Stimulated activated CD8-positive, alpha-beta memory T cell treated with anti-CD3 and anti-CD28 coated beads, Interleukin-15, amount 100 ng/mL, for 1 hour (primary cell): ENCODE data around the gene RC3H2.
"Not testable (repeated sequence)": the region's sequence is repeated elsewhere in the genome, so short reads cannot be mapped to it uniquely, and the experiment has no call there.

Experiments
- DNase-seq: peaks from one replicate; pipeline ENCODE4 v3.0.0-alpha.2; 2020; ENCODE audit warnings: low read depth

The RC3H2 gene

GRCh38 chr9:122841501-122841900 lies 63.7 kb downstream of the RC3H2 start:
- no peak for DNase-seq

GRCh38 chr9:122838441-122838840 lies 66.7 kb downstream of the RC3H2 start:
- not testable (repeated sequence) for DNase-seq

- no peak for DNase-seq
These were observed 67.8 kb downstream of the RC3H2 start for GRCh38 chr9:122837266-122837850.

GRCh38 chr9:122835313-122835731 lies 69.8 kb downstream of the RC3H2 start:
- DNase-seq = no peak

DNA sequence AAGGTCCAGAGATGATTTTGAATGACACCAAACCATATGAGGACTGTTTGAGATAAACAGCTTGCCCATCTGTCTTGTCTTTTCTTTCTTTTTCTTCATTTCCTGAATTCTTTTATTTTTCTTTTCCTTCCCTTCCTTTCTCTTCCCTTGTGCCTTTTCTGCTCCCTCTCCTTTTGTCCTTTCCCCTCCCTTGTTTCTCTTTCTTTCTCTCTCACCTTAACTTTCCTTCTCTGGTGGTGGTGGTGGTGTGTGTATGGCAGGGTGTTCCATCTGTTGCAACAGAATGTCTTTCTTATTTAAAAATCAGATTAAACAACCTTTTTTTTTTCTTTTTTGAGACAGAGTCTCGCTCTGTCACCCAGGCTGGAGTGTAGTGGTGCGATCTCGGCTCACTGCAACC lies 73.0 kb downstream of the RC3H2 start:
- no peak for DNase-seq

DNA sequence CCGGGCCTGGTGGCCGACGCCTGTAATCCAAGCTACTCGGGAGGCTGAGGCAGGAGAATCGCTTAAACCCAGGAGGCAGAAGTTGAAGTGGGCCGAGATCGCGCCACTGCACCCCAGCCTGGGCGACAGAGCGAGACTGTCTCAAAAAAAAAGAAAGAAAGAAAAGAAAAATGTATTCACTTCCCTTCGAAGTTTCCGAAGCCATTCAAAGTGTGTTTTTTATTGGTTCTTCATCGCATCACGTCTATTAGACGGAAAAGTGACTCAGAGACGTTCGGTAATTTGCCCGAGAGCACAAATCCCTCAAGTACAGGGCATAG lies 76.2 kb downstream of the RC3H2 start:
- DNase-seq = not testable (repeated sequence)

DNA sequence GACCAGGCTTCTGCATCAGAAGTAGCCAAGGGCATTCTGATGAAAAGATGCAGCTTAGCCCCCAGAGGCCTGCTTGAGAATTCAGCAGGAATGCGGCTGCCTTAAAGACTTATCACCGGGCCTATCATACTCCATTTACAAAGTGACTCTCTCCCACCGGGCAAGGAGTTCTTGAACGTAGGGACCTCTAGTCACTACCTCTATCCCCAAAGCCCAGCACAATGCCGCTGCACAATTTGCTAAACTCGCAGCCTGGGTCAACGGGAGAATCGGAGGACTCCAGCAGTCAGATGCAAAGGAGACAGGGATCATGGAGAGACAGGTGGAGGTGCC lies 77.4 kb downstream of the RC3H2 start:
- no peak for DNase-seq

DNA sequence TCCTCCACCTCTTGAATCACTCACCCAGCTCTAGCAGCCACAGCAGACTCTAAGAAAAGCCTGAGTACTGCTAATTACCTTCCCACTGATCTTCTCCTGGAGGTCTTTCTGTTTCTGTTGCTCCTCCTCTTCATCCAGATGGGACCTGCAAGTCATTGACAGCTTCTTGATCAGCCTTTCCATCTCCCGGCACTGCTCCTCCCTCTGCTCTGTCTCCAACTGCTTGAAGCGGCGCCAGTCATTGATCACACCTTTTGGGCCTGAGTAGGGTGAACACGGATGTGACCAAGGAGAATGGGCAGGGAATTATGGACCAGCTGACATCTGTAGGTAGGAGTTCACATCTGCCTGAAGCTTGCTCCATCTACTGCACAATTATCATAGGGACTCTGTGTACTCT lies 82.2 kb downstream of the RC3H2 start:
- DNase-seq = no peak

- DNase-seq = no peak
These were observed 83.1 kb downstream of the RC3H2 start for GRCh38 chr9:122822056-122822455.

DNA sequence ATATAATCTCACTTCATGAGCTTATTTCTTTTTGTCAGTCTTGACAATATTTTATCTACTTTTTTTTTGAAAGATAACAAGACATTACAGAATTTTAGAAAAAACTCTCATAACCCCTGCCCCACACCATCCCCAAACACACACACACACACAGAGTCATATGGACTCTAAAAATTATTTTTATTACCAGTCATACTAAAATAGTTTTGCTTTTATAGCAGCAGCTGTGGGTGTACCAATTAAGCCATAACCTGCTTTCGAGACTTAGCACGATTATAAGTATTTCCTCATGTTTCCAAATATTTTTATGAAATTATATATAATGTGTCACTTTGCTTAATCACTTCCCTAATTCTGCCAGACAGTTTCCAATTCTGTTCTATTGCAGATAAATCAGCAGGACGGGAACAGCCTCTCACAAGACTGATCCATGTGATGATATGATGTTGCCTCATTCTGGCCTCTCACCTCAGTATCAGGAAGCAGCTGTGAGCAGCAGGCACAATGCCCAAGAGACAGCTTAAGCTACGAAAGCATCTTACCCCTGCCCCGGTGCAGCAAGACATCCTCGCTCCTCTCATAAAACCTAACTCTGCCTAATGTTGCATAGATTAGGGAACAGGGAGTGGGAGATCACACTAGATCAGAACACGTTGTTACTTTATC lies 83.7 kb downstream of the RC3H2 start:
- no peak for DNase-seq

DNA sequence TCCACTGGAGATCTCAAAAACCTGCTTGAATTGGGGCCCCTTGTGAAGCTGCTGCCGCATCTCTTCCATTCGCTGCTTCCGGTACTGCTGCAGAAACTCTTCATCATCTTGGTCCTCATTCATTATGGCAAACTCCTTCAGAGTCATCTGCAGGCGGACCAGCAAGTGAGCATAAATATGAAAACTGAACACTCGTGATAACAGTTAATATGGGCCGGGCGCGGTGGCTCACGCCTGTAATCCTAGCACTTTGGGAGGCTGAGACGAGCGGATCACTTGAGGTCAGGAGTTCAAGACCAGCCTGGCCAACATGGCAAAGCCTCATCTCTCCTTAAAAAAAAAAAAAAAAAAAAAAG lies 84.7 kb downstream of the RC3H2 start:
- DNase-seq = no peak

DNA sequence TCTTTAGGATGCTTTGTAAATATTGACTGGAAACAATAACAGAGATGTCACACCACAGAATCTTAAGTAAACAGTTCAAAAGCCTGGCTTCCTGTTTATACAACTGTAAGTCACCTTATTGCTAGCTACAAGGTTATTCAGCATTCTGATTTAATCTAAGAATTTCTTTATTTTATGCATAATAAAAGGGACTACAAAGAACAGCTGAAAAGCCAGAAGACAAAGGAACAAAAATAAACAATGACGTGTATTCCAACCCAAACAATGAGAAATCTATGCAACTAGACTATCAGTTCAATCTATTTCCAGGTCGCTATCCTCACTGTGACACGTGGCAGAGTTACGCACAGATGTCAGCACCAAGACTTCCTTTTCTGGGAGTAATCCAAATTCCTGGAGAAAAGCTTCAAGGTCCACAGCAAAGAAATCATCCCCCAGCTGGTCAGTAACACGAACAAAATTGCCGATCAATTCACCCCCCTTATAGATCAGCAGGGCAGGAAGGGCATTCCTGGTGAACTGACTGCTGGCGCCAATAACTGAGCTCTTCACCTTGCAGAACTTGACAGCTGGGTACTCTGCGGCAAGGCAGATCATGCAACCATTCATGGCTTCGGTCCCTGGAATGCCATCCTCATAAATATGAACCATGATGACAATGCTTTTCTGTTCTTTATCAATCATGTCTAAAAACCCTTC lies 85.2 kb downstream of the RC3H2 start:
- no peak for DNase-seq

- DNase-seq = no peak
These were observed 85.8 kb downstream of the RC3H2 start for GRCh38 chr9:122819326-122819725.

DNA sequence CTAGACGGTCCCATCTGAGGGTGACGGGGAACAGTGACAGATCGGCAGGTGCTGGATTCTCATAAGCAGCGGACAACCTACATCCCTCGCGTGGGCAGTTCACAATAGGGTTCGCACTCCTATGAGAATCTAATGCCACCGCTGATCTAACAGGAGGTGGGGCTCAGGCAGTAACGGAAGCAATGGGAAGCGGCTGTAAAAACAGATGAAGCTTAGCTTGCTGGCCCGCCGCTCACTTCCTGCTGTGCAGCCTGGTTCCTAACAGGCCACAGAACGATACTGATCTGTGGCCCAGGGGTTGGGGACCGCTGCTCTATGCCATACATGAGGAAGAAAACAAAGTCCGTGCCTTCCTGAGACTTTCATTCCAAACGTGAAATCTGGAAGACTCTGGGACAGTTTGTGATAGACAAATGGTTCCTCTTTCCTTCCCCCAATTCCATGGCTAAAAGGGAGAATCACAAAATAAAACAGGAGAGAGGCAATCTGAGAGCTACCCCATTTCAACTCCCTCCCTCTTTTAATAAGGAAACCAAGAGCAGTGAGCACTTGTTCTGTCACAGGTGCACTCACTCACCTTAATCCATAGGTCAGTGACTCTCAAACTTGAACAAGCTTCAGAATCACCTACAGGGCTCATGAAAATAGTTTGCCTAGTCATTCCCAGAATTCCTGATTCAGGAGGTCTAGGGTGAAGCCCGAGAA lies 88.8 kb downstream of the RC3H2 start:
- peak; percentile 17 for DNase-seq

- no peak for DNase-seq
These were observed 89.6 kb downstream of the RC3H2 start for GRCh38 chr9:122815544-122815943.

DNA sequence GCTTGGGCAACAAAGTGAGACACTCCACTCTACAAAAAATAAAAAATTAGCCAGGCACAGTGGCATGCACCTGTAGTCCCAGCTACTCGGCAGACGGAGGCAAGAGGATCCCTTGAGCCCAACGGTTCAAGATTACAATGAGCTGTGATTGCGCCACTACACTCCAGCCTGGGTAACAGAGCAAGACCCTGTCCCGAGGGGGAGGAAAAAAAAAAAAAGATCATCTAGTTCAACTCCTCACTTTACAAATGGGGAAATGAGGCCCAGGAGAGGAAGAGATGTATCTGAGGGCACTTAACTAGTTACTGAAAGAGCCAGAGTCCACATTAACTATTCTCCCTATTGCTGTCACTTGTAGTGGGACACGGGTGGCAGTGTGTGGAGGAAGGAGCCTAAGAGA lies 90.6 kb downstream of the RC3H2 start:
- no peak for DNase-seq

- DNase-seq = no peak
These were observed 92.4 kb downstream of the RC3H2 start for GRCh38 chr9:122812736-122813135.

GRCh38 chr9:122810306-122810946 lies 94.7 kb downstream of the RC3H2 start:
- peak; percentile 65 for DNase-seq

GRCh38 chr9:122809261-122809660 lies 95.9 kb downstream of the RC3H2 start:
- not testable (repeated sequence) for DNase-seq

DNA sequence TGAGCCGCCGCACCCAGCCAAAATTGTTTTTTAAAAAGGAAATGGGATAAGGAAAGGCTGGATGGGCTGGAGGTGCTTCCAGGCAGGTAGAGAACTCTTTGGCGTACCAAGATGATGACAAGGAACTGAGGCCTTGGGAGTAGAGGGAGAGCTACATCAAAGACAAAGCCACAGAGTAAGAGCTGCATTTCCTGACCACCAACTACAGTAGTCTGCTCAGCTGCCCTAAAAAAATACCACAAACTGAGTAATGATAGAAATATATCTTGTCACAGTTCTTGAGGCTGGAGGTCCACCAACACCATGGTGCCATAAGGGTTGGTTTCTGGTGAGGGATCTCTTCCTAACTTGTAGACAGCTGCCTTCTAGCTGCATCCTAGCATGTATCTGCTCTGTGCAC lies 97.0 kb downstream of the RC3H2 start:
- no peak for DNase-seq

DNA sequence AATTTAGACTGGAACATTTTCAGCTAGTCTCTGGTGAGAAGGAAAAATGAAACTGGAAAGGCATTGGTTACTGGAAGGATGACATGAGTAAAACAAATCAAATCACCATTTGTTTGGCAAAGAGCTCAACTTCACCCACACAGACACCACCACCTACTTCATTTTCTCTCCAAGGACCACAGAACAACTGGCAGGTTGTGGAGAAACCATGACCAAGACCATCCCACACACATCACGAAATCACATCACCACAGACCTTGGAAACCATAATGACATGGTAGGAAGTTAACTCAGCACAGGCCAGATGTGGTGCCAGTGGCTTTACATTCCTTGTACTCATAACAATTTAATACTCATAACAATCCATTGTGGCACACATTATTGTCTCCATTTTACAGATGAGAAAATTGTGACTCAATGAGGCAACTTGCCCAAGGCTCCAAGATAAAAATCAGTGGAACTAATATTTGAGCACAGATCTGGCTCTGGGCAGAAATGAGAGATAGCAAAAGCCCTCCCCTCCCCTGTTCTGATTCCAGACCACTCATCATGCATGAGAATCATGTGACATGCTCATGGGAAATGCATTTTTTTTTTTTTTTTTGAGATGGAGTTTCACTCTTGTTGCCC lies 97.8 kb downstream of the RC3H2 start:
- no peak for DNase-seq

- DNase-seq = no peak
These were observed 98.5 kb downstream of the RC3H2 start for GRCh38 chr9:122806661-122807060.
